GM10248 (cell line): ENCODE results near the gene GALNT9.

Experiments
- CTCF ChIA-PET: fragments of 300-600 bp; sonication (Branson Sonifier 250); formaldehyde crosslinking; extraction: SDS; loops from one replicate; lab custom pipeline; 2021; ENCODE audit warnings: antibody characterized with exemption; lab: Yijun Ruan, JAX
- POLR2A ChIA-PET: fragments of 350-650 bp; sonication (Branson Sonifier 250); formaldehyde crosslinking; extraction: SDS; loops from one replicate; lab custom pipeline; 2020; ENCODE audit warnings: antibody characterized with exemption; lab: Yijun Ruan, JAX
- DNase-seq: peaks from one replicate; pipeline ENCODE4 v3.0.0; 2012; ENCODE audit errors: extremely low spot score
- CTCF ChIP-seq: IDR thresholded peaks from 2 replicates; pipeline ENCODE4 v1.5.1; 2012; ENCODE audit warnings: mild to moderate bottlenecking, low read depth; ENCODE audit errors: extremely low read depth, missing control alignments, control extremely low read depth

Gene GALNT9

GRCh38 chr12:132170637-132171292, 158.6 kb downstream of the GALNT9 start:
- POLR2A ChIA-PET, result no interaction called here
- DNase-seq, result no peak
- TF ChIP-seq CTCF, result no peak
- CTCF ChIA-PET, result no interaction called here

DNA sequence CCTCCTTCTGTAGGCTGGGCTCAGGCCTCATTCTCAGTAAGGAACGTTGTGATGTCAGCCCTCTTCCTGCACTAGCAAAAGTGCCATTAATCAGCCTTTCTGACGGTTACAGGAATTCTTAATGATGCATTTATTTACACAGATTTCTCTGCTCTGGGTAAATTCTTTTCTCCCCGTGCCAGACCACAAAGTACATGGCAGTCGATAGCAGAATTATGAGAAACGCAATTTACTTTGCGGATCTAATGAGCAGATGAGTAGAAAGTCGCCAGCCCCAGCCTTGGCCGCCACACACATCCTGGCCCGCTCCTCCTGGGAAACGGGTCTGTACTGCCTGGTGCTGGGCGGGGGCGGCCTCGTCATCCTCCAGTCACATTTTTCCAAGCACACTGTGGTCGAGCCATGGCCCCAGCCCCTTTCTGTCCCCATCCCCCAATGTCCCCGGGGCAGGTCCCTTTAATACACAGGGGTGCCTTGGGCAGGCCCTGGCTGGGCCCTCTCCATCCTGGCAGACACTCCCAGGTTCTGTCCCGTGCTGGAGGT, 159.2 kb downstream of the GALNT9 start:
- no peak for DNase-seq
- TF ChIP-seq CTCF, result no peak
- ChIA-PET CTCF (no interaction called here), POLR2A (no interaction called here)

- ChIA-PET CTCF (interaction anchor here (0.6 kb wide), 1 partner anchor 16 kb away, joined by 3 read pairs; no protein-coding TSS in a partner anchor), POLR2A (no interaction called here)
- TF ChIP-seq CTCF, result no peak
- DNase-seq, result no peak
Measured at GRCh38 chr12:132169376-132169775, 160.0 kb downstream of the GALNT9 start.

DNA sequence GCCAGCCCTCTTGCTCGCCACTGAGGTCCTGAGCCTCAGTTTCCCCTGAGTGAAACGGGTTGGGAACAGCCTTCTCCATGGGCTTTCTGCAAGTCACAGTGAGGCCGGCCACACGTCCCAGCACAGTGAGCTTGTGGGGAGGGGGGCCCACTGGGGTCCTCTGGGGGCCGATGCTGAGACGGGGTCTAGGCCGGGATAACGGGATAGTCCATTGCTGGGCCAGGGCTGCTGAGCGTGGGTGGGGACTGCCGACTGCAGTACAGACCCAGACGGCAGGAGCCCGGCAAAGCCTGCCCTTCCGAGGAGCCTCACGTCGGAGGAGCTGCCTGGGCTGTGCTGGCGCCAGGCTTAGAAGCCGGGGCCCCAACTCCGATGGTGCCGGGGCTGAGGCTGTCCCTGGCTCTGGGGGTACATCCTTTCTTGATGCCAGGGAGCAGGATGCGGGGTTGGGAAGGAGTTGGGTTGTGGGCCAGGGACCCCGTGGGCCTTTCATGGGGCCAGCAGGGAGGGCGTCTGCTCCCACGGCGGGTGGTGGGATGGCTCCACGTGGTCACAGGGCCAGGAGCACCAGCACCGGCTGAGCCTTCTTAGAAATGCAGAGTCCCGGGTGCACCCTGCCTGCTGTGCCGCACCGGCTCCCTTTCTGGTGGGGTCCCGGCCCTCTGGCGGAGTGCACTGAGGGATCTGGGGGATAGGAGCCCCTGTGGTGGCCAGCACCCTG, 160.9 kb downstream of the GALNT9 start:
- ChIA-PET CTCF (interaction anchor here (0.6 to 0.7 kb wide), 2 partner anchors 14 to 15 kb away, joined by 3 read pairs; no protein-coding TSS in a partner anchor), POLR2A (no interaction called here)
- TF ChIP-seq CTCF, result no peak
- no peak for DNase-seq

- TF ChIP-seq CTCF, result no peak
- no peak for DNase-seq
- ChIA-PET POLR2A (no interaction called here), CTCF (interaction anchor here (0.7 kb wide), 1 partner anchor 14 kb away, joined by 3 read pairs; no protein-coding TSS in a partner anchor)
Measured at GRCh38 chr12:132167611-132168310, 161.6 kb downstream of the GALNT9 start.

GRCh38 chr12:132166801-132167591, 162.4 kb downstream of the GALNT9 start:
- POLR2A ChIA-PET, result no interaction called here

More at GRCh38 chr12:132166801-132167591, 162.4 kb downstream of the GALNT9 start:
- CTCF ChIA-PET, result no interaction called here
- no peak for TF ChIP-seq CTCF
- no peak for DNase-seq
